ENCODE results near the gene DNAJC5G.
"Not testable (repeated sequence)": the region's sequence is repeated elsewhere in the genome, so short reads cannot be mapped to it uniquely, and the experiment has no call there.

Gene DNAJC5G

DNA sequence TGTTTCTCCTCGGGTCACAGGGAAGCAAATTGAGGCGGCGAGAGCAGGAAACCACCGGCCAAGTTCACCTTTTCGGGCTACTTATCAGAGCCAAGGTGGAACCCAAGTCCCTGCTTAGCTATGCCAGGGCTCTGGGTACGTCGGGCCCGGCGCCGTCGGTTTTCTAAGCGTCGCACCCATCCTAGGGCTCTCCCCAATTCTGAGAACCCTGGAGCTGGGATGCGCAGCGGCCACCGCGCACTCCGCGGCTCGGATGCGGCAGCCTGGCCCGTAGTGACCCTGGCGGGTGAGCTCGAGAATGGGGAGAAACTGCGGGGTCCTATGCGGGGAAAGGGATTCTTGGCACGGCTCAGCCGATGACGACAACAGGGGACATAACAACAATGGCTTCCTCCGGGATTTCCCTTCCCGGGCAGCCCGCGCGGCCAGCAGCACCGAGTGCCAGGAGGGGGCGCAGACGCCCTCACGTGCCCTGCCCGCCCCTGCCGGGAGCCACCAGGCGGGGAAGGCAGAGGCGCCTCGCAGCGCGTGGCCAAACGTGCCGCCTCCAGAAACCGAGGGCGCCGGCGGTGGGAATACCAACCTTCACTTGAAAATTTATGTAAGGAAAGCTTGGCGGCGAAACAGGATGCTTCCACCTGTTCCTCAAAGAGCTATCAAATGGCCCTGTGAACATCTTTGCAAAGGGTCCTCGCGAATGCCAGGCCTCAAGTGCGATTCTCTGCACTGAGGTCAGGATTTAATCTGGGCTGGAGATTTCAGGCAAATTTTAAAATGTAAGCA lies 10.3 kb upstream of the DNAJC5G start:
- POLR2A ChIA-PET: interaction anchor here (0.7 kb wide), 1 partner anchor 24 kb away, joined by 3 read pairs; no protein-coding TSS in a partner anchor
- peak; percentile 80 for DNase-seq (ENCODE audit: extremely low spot score)
- TF ChIP-seq, protein P1, sequence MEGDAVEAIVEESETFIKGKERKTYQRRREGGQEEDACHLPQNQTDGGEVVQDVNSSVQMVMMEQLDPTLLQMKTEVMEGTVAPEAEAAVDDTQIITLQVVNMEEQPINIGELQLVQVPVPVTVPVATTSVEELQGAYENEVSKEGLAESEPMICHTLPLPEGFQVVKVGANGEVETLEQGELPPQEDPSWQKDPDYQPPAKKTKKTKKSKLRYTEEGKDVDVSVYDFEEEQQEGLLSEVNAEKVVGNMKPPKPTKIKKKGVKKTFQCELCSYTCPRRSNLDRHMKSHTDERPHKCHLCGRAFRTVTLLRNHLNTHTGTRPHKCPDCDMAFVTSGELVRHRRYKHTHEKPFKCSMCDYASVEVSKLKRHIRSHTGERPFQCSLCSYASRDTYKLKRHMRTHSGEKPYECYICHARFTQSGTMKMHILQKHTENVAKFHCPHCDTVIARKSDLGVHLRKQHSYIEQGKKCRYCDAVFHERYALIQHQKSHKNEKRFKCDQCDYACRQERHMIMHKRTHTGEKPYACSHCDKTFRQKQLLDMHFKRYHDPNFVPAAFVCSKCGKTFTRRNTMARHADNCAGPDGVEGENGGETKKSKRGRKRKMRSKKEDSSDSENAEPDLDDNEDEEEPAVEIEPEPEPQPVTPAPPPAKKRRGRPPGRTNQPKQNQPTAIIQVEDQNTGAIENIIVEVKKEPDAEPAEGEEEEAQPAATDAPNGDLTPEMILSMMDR (IDR thresholded peaks at IDR 0.05; ENCODE audit: control extremely low read depth, extremely low read depth, low read depth, missing control alignments): peak; percentile 61
- CTCF ChIA-PET: interaction anchor here (1.1 to 6.8 kb wide), 14 partner anchors 8 to 303 kb away, joined by 3 to 99 read pairs (median 5); partner anchors contain the start of genes DNAJC5G, KHK and TRIM54

GRCh38 chr2:27265536-27265870 lies 9.7 kb upstream of the DNAJC5G start:
- TF ChIP-seq, protein P1 (IDR thresholded peaks at IDR 0.05; ENCODE audit: control extremely low read depth, extremely low read depth, low read depth, missing control alignments): no peak
- ChIA-PET CTCF (interaction anchor here (1.1 to 6.8 kb wide), 15 partner anchors 9 to 304 kb away, joined by 3 to 99 read pairs (median 4); partner anchors contain the start of genes DNAJC5G, KHK and TRIM54), POLR2A (interaction anchor here (0.7 kb wide), 1 partner anchor 24 kb away, joined by 3 read pairs; no protein-coding TSS in a partner anchor)
- DNase-seq (ENCODE audit: extremely low spot score): no peak

- DNase-seq (ENCODE audit: extremely low spot score); POLR2A ChIA-PET: not testable (repeated sequence)
- CTCF ChIA-PET: interaction anchor here (1.5 to 6.8 kb wide), 2 partner anchors 12 to 35 kb away, joined by 3 to 99 read pairs; partner anchors contain the start of genes DNAJC5G and TRIM54
These were observed 6.9 kb upstream of the DNAJC5G start for GRCh38 chr2:27268296-27268695.

DNA sequence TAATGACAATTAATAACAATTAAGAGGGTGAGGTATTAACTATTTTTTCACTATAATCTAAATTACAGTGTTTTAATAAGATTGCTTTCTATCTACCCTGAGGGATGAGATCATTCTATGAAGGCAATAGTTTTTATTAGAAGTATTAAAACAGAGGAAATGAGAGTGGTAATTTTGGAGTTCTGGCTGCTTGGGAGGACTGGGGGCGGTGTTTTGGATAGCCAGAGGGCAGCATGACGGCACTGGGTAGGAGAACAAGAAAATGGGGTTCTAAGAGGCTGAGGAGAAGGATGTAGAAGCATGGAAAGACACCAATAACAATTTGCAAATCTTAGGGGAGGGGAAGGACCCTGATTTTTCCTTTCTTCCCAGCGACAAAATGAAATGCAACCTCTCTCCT lies 5.1 kb upstream of the DNAJC5G start:
- POLR2A ChIA-PET: no interaction called here
- CTCF ChIA-PET: interaction anchor here (1.2 to 2.7 kb wide), 5 partner anchors 10 to 173 kb away, joined by 3 to 22 read pairs (median 6); partner anchors contain the start of gene TRIM54
- TF ChIP-seq, protein P1 (IDR thresholded peaks at IDR 0.05; ENCODE audit: control extremely low read depth, extremely low read depth, low read depth, missing control alignments): no peak
- no peak for DNase-seq (ENCODE audit: extremely low spot score)

GRCh38 chr2:27270670-27271069 lies 4.6 kb upstream of the DNAJC5G start:
- no peak for DNase-seq (ENCODE audit: extremely low spot score)
- CTCF ChIA-PET: interaction anchor here (1.4 to 2.7 kb wide), 4 partner anchors 9 to 174 kb away, joined by 3 to 22 read pairs (median 8); partner anchors contain the start of gene TRIM54
- TF ChIP-seq, protein P1 (IDR thresholded peaks at IDR 0.05; ENCODE audit: control extremely low read depth, extremely low read depth, low read depth, missing control alignments): no peak
- POLR2A ChIA-PET: no interaction called here

DNA sequence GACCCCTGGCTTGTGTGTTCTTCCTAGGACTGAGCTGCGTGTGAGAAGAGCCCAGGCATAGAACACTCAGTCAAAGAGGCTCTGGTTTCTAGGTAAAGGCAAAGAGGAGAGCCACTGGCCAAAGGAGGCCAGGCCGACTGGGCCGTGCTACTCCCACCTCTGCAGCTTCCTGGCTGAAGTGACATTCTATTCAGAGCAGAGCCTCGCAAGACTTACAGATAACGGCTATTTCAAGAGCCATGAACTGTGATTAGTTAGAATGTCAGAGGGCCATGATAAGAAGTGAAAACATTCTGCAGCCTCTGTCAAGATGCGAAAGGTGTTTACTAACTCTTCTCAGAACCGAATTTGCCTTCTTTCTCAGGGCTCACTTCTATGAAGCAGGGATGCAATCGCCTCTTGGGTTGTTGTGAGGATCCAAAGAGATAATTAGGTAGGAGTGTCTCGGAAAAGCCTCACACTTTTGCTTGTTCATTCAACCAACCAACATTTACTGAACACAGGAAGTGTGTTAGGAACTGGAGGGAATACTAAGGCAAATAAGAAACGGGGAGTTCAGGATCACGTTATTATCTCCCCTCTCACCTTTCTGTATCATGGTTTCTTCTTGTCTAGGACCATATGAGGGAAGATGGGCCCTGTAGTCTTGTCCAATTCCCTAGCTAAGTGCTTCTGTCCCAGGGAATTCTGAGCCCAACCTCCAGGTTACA lies 3.4 kb upstream of the DNAJC5G start:
- POLR2A ChIA-PET: interaction anchor here (0.7 kb wide), 2 partner anchors 9 to 425 kb away, joined by 4 to 5 read pairs; partner anchors contain the start of gene SLC30A3
- CTCF ChIA-PET: interaction anchor here (0.6 to 2.7 kb wide), 9 partner anchors 8 to 173 kb away, joined by 3 to 22 read pairs (median 7); partner anchors contain the start of gene TRIM54
- TF ChIP-seq, protein P1 (IDR thresholded peaks at IDR 0.05; ENCODE audit: control extremely low read depth, extremely low read depth, low read depth, missing control alignments): no peak
- DNase-seq (ENCODE audit: extremely low spot score): no peak

GRCh38 chr2:27272537-27273522 lies 2.4 kb upstream of the DNAJC5G start:
- CTCF ChIA-PET: interaction anchor here (0.6 to 2.4 kb wide), 10 partner anchors 9 to 174 kb away, joined by 3 to 13 read pairs (median 4); partner anchors contain the start of gene TRIM54
- DNase-seq (ENCODE audit: extremely low spot score): not testable (repeated sequence)
- POLR2A ChIA-PET: interaction anchor here (0.7 kb wide), 2 partner anchors 10 to 426 kb away, joined by 4 to 5 read pairs; partner anchors contain the start of gene SLC30A3
